Lower leg skin (tissue), 3 donors: ENCODE results near the gene VDAC1.

Experiments
- CTCF ChIP-seq, 3 donors: fragments of 450-650 bp; IDR thresholded peaks; one replicate each; pipeline ENCODE4 v1.5.1; 2016; ENCODE audit warnings: antibody characterized with exemption in 3 of 3, mild to moderate bottlenecking in 3 of 3, moderate library complexity in 2 of 3
- POLR2A ChIP-seq, 2 donors: fragments of 450-650 bp; IDR thresholded peaks; one replicate each; pipeline ENCODE4 v1.6.1; 2016 to 2017; ENCODE audit warnings: antibody characterized with exemption in 2 of 2, mild to moderate bottlenecking in 1 of 2, moderate library complexity in 1 of 2

- TF ChIP-seq CTCF (IDR thresholded peaks at IDR 0.05), result no peak
- TF ChIP-seq POLR2A (IDR thresholded peaks at IDR 0.05), result no peak
Observed at GRCh38 chr5:133945568-133945967, 59.2 kb downstream of the VDAC1 start.
